ENCODE measurements around the gene LRRC56.

GRCh38 chr11:541433-541885, 4.1 kb downstream of the LRRC56 start:
- TF ChIP-seq CTCF (IDR thresholded peaks at IDR 0.05; ENCODE audit: low read depth, low read length, missing input control) (no peak), FOXA1 (IDR thresholded peaks at IDR 0.05) (no peak), SP1 (IDR thresholded peaks at IDR 0.05) (no peak), RAD21 (IDR thresholded peaks at IDR 0.05) (no peak), RXRA (IDR thresholded peaks at IDR 0.05) (no peak), MAX (IDR thresholded peaks at IDR 0.05) (no peak), ZBTB33 (IDR thresholded peaks at IDR 0.05) (no peak), TAF1 (conservative IDR thresholded peaks at IDR 0.05) (no peak), HNF4A (conservative IDR thresholded peaks at IDR 0.05) (no peak)

All from liver (tissue), 3 donors.